ENCODE results near the gene RBM24.

RBM24 gene

DNA sequence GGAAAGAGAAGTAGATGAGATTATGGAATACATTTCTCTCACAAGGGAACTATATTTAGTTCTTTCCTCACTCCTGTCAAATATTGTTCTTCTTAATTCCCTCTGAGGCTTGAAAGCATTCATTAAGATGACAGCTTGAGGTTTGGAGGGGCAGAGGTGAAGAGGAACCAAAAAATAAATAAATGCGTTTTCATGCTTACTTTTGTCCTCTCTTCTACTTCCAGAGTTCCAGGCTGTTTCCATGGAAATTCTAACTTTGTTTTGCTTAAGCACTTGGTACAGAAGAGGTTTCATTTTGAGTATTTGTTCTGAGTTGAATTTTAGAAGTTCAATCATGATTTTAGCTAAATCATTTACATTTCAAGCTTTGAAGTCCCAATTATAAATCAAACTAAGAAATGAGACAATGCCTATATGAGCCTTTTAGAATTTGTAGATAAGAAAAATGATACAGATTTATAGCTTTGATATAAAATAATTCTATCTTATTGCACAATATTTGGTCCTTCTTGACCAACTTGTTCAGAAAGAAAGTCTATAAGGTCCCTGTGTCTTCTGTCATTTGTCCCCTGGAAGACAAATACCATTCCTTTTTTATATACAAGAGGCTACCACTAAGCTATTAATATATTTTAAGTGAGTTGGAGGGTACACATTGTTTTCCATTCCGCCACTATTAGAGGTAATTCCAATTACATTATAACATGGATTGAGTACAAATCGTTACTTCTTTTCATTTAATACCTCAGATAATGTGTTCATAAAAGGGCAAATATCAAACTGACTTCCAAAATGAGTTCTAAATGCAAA, 16.3 kb downstream of the RBM24 start:
- TF ChIP-seq, protein P1, sequence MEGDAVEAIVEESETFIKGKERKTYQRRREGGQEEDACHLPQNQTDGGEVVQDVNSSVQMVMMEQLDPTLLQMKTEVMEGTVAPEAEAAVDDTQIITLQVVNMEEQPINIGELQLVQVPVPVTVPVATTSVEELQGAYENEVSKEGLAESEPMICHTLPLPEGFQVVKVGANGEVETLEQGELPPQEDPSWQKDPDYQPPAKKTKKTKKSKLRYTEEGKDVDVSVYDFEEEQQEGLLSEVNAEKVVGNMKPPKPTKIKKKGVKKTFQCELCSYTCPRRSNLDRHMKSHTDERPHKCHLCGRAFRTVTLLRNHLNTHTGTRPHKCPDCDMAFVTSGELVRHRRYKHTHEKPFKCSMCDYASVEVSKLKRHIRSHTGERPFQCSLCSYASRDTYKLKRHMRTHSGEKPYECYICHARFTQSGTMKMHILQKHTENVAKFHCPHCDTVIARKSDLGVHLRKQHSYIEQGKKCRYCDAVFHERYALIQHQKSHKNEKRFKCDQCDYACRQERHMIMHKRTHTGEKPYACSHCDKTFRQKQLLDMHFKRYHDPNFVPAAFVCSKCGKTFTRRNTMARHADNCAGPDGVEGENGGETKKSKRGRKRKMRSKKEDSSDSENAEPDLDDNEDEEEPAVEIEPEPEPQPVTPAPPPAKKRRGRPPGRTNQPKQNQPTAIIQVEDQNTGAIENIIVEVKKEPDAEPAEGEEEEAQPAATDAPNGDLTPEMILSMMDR (IDR thresholded peaks at IDR 0.05; ENCODE audit: control insufficient read depth, insufficient read depth, low read depth, low read length, missing control alignments): no peak
- DNase-seq (ENCODE audit: low read depth): no peak
- H3K4me3 ChIP-seq (ENCODE audit: control insufficient read depth, low read depth, low read length): no peak overlapping the region

DNA sequence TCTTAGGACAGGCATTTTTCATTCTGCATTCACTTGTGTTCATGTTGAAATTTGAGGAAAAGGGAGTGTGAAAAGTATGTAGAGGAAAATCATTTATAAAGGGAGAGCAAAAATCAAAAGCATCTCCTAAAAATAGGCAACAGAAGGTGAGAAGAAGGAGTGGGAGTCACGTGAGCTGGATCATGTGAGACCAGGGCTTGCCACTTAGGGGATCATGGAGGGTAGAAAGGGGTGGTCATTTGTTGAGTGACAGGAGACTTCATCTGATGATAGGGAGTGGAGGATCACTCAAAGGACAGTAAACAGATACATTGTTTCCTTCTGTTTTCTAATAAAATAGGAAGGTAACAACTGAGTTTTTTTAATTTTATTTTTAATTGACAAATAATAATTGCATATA, 17.1 kb downstream of the RBM24 start:
- no peak overlapping the region for H3K4me3 ChIP-seq (ENCODE audit: control insufficient read depth, low read depth, low read length)
- no peak for DNase-seq (ENCODE audit: low read depth)
- TF ChIP-seq, protein P1 (IDR thresholded peaks at IDR 0.05; ENCODE audit: control insufficient read depth, insufficient read depth, low read depth, low read length, missing control alignments): no peak

DNA sequence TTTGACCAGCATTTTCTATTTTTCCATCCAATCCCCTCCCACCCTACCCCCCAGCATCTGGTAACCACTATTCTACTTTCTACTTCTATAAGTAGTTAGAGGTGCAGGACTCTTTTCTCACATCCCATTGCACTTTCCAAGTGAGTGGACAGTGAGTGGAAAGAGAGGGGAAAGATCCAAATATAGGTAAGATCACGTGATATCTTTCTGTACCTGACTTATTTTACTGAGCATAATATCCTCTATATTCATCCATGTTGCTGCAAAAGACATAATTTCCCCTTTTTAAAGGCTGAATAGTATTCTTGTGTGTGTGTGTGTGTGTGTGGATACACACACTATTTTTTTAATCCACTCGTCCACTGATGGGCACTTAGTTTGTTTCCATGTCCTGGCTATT, 18.1 kb downstream of the RBM24 start:
- DNase-seq (ENCODE audit: low read depth): no peak
- no peak overlapping the region for H3K4me3 ChIP-seq (ENCODE audit: control insufficient read depth, low read depth, low read length)
- TF ChIP-seq, protein P1 (IDR thresholded peaks at IDR 0.05; ENCODE audit: control insufficient read depth, insufficient read depth, low read depth, low read length, missing control alignments): no peak

DNA sequence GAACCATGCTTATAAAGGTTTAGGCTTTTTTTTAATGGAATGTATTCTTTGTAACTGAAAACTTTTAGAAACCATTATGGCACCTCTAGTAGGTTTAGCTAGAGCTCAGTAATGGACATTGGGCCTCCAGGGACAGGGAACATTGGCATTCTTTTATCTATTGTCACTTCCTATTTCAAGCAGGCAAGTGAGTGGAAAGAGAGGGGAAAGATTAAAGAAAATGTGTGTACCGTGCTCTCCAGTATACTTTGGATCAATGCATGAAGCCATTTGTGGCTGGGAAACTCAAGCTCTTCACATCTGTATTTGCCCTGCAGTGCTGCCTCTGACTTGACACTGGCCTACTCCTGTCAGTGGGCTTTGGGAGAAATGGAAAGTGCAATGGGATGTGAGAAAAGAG, 18.6 kb downstream of the RBM24 start:
- no peak overlapping the region for H3K4me3 ChIP-seq (ENCODE audit: control insufficient read depth, low read depth, low read length)
- TF ChIP-seq, protein P1 (IDR thresholded peaks at IDR 0.05; ENCODE audit: control insufficient read depth, insufficient read depth, low read depth, low read length, missing control alignments): no peak
- DNase-seq (ENCODE audit: low read depth): no peak

DNA sequence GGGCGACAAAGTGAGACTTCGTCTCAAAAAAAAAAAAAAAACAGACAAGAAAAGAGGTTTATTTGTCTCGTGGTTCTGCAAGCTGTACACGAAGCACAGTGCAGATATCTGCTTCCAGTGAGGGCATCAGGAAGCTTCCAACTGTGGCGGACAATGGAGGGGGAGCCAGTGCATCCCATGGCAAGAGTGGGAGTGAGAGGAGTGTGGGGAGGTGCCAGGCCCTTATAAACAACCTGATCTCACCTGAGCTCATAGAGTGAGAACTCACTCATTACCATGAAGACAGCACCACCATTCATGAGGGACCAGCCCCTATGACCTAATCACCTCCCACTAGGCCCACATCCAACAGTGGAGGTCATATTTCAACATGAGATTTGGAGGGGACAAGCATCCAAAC, 19.5 kb downstream of the RBM24 start:
- TF ChIP-seq, protein P1 (IDR thresholded peaks at IDR 0.05; ENCODE audit: control insufficient read depth, insufficient read depth, low read depth, low read length, missing control alignments): no peak
- no peak overlapping the region for H3K4me3 ChIP-seq (ENCODE audit: control insufficient read depth, low read depth, low read length)
- no peak for DNase-seq (ENCODE audit: low read depth)

DNA sequence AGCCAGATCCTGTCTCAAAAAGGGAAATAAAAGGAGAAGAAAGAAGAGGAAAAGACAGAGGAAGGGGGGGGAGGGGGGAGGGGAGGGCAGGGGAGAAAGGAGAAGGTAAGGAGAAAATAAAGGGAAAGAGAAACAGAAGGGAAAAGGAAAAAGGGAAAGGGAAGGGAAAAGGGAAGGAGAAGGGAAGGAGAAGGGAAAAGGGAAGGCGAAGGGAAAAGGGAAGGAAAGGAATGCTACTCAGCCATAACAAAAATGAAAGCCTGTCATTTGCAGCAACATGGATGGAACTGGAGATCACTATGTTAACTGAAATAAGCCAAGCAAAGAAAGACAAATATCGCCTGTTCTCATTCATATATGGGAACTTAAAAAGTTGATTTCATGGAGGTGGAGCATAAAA, 22.3 kb downstream of the RBM24 start:
- no peak for DNase-seq (ENCODE audit: low read depth)
- H3K4me3 ChIP-seq (ENCODE audit: control insufficient read depth, low read depth, low read length): no peak overlapping the region
- TF ChIP-seq, protein P1 (IDR thresholded peaks at IDR 0.05; ENCODE audit: control insufficient read depth, insufficient read depth, low read depth, low read length, missing control alignments): no peak
